HG03439 (cell line): ENCODE measurements around the gene CCM2L.

ENCODE experiments used
- ATAC-seq: cut with Tn5 transposase; IDR thresholded peaks from one replicate; pipeline ENCODE4 v1.9.1; 2021; ENCODE audit warnings: mild to moderate bottlenecking, moderate library complexity; ENCODE audit not compliant: unreplicated experiment

The CCM2L gene

DNA sequence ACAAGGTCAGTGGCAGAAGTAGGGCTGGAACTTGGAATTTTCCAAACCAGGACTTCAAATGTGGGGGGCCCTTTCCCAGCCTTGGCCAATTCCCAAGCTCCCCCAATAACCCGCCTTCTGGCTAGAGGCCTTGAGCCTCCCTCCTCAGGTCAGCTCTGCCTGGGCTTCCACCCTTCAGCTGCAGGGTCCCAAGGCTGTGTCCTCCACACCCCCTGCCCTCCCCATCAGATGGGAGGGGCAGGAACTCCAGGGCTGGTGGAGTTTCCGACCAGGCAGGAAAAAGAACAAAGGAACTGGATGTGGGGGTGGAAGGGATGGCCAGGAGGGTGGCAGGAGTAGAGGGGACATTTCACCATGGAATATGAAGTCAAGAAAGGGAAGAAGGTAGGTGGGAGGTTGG, at the start of gene CCM2L:
Gene CCM2L, plus strand, starts transcription at position 338 of the 400 bp plus-strand sequence. Its CDS starts 17 bp downstream, at position 355.
- ATAC-seq = no peak

DNA sequence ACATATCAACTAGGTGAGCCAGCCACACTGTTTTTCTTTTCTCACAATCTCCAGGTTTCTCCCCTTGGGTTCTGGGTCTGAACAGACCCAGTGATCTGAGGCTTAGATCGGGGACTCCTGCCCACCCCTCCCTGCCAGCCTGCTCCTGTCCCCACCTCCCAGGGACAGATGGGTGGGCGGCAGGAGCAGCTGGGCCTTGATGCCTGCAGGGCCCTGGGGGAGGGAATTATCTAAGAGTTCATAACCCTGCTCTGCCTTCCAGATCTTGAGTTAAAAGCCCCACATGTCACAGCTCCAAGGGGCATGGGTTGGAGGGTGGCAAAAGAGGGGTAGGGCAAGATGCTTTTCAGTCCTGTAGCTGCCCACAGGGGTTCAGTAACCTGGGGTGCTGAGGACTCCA, 47.5 kb upstream of the CCM2L start:
- no peak for ATAC-seq

DNA sequence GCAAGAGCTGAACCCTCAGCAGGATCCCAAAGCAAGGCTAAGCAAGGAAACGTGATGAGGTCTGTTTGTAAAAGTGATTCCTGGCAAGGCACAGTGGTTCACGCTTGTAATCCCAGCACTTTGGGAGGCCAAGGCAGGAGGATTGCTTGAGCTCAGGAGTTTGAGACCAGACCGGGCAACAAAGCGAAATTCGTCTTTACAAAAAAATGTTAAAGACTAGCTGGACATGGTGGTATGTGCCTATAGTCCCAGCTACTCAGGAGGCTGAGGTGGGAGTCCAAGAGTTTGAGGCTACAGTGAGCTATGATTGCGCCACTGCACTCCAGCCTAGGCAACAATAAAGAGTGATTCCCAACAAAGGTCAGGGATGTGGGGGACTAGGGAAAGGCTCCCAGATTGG, 46.3 kb upstream of the CCM2L start:
- no peak for ATAC-seq

DNA sequence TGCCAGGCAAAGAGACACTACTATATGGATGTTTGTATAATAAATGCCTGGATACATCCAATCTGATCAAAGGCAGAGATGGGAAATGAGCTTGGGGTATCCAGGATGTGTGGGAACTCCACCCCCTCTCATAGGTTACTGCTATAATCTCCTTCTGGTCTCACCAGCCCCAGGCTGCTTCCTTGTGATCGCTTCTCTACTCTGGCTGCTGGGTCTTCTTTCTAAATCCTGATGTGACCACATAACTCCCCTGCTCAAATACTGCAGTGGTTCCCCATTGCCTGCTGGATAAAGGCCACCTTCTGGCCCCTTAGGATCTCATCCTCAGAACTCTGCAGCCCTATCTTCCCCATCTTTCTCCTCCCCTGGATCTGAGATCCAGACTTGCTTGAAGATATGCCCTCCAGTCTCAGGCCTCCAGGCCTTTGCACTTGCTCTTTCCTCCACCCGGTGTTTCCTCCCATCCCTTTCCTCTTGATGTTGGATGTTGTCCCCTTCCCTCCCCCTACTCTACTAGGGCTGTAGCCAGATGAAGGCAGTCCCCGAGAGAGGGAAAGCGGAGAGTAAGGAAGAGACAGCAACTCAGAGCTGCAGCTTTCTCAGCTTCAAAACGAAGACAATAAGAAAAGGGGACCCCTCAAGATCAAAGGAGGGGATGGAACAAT, 43.1 kb upstream of the CCM2L start:
- no peak for ATAC-seq

DNA sequence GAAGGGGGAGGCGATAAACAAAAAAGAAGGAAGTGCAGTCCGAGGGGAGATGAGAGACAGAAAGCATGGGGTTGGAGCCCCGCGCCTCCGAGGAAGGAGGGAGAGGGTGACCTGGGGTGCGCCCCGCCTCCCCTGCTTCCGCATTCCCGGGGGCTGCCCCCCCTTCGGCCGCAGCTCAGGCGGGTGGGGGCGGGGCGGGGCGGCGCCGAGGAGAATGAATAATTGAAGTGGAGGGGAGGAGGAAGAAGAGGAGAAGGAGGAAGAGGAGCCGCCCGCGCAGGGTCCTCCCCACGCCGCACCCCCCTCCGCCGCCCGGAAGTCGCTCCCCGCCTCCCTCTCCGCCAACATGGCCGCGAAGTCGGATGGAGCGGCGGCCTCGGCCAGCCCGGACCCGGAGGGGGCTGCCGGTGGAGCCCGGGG, 42.4 kb upstream of the CCM2L start, which contains the start of gene XKR7:
Gene XKR7, plus strand, starts transcription at position 322 of the 420 bp plus-strand sequence. Its CDS starts 25 bp downstream, at position 347.
- no peak for ATAC-seq

DNA sequence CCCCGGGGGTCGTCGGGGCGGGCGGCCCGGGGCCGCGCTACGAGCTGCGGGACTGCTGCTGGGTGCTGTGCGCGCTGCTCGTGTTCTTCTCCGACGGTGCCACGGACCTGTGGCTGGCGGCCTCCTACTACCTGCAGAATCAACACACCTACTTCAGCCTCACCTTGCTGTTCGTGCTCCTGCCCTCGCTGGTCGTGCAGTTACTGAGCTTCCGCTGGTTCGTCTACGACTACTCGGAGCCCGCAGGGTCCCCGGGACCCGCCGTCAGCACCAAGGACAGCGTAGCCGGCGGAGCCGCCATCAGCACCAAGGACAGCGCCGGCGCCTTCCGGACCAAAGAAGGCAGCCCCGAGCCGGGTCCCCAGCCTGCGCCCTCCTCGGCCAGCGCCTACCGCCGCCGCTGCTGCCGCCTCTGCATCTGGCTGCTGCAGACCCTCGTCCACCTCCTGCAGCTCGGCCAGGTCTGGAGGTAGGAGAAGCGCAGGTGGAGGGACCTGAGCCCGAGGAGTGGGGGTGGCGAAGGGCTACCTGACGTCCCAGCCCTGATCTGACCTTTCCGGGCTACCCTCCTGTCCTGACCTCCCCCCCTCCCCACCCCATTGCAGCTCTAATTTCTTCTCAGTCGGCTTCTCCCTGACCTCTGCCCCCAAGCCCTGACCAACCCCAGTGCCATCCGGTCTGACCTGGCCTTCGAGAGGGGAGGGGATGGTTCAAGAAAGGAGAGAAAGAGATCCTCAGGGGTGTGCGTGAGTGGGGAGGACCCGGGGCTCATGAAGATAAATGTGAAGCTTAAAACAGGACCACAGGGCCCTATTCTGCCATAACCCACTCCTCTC, 41.7 kb upstream of the CCM2L start:
- ATAC-seq = no peak

DNA sequence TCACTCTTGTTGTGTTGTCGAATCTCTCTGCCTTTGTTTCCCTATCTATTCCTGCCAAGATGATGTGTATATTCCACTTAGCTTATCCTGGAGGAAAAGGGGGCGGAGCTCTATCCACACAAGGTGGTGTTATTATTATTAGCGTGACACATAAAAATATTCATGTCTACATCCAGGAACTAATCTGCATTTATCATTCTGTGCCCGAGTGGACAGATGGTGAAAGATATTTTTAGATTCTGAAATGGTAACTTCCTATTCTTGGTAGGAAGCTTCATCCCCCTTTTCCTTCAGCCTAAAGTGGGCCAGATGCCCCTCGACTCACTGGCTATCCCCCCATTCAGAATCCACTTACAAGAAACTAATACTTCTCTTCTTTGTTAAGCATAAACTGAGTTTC, 40.2 kb upstream of the CCM2L start:
- ATAC-seq = no peak

DNA sequence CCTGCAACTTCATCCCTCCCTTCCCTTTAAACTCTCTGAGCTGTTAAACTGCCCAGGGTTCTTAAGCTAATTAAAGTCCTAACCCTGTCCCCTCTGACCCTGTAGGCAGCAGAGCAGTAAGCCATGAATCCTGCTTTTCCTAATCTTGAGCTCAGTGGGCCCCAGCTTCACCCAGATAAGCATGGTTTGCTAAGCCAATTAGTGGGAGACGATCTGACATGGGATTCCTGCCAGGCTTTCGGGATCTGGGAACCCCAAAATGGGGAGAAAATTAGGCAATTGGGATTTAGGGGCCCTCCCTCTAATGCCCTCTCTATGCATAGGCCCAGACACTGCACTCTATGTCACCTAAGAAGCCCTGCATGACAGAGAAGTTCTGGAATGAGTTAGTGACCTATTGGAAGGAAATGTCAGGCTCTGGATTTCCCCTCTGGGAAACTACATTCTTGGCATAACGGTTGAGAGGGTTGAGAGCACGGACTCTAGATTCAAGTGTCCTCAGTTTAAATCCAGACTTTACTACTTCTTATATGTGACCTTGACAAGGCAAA, 37.7 kb upstream of the CCM2L start:
- no peak for ATAC-seq

DNA sequence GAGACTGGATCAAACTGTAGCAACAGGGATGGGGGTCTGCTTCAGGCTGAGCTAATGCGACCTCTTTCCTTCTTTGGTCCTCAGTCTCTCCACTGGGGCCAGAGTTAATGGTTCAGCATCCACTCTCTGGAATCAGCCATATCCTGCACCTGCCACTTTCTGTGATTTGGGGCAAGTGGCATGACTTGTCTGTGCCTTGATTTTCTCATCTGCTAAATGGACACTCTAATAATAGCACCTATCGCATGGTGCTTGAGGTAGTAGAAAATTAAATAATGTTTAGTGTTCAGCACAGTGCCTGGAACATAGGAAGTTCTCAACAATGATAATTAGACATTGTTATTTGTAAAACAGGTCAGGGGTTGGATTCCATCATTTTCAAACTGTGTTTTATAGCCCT, 35.9 kb upstream of the CCM2L start:
- ATAC-seq = no peak

DNA sequence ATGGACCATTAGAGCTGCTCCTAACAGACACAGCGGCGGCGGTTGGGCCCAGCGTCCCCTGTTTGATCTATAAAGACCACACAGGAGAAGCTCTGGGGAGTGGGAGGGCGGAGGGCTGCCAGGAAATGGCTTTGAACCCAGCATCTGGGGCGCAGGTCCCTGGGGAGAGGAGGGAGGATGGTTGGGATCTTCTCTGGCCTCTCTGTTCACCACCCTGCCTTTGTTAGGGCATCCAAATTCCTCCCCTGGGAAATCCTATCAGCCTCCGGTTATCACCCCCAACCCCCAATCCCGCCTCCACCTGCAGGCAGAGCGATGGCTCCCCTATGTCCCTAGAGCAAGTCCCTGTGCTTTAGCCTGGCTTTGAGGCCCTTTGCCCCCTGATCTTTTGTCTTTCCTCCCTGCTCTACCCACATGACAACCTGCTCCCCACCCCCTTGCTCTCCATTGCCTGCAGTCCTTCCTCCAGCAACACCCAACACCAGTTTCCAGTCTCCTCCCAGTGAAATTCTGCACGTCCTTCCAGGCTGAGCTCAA, 35.2 kb upstream of the CCM2L start:
- ATAC-seq = no peak

DNA sequence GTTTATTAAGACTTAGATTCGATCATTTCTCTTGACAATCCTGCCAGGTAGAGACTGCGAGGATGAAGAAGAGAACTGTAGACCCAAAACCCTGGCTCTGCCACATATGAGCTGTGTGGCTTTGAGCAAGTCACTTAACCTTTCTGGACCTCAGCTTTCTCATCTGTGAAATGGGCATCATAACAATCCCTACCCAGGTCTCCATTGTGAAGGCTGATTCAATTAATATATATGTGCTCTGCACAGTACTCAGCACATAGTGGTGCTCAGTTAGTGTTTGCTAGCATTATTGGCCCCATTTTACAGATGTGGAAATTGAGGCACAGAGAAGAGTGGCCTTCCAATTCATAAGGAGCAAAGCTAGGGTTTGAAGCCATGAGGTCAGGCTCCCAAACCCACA, 34.4 kb upstream of the CCM2L start:
- ATAC-seq = no peak

DNA sequence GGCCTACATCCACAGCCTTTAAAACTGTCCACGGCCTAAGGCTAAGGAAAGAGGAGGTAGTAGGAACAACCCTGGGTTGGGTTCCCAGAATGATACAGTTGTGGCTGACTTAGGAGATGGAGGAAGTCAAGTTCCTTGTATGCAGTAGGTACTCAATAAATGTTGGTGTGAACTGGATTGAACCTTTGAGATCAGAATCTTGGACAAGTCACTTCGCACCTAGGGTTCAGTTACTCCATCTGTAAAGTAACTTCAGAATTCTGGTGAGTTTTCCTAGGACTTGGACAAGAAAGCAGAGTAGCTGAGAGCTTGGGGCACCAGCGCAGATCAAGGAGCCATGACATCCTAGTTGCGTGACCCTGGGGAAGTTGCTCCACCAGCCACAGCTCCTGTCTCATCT, 33.2 kb upstream of the CCM2L start:
- no peak for ATAC-seq

DNA sequence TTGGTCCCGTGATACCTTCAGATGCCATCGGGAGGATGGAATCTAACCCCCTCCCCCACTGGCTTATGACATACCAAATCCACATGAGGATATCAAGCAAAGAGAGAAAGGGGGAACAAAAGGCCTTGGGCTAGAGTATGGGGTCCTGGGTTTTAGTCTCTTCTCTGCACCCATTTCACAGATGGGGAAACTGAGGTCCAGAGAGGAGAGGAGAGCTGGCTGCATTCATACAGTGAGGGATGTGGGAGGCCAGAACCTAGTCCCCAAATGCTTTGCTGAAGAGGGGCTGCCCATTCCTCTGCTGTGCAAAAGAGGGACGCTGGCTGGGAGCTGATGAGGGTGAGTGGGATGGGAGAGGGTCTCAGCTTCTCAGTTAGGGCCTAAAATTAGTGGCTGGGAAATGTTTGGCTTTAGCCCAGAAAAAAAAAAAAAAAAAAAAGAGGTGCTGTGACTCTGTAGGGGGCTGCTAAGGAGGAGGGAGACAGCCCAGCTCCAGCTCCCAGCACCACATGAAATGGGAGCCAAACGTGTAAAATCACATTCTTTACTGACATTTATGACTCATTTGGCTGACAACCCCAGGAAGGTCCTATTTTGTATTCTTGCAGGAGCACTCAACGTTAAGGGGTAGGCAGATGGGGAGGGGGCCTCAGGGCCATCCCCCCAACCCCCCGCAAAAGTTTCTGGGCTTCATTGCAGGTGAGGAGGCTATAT, 30.4 kb upstream of the CCM2L start:
- no peak for ATAC-seq

DNA sequence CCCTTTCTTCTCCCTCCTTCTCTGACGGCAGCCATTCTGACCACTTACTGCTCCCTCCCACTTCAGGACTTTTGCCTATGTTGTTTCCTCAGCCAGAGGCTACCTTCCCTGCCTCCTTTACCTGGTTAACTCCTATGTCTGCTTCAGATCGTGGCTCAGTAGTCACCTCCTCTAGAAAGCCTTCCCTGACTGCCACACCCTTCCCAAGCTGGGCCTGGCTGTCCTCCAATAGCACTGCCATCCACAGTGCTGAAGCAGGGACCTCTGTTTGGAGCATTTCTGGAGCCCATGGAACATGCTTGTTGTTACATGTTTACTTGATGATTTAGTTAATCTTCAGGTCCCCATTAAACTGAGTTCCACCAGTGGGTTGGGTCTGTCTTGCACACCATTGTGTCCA, 28.5 kb upstream of the CCM2L start:
- ATAC-seq = no peak

DNA sequence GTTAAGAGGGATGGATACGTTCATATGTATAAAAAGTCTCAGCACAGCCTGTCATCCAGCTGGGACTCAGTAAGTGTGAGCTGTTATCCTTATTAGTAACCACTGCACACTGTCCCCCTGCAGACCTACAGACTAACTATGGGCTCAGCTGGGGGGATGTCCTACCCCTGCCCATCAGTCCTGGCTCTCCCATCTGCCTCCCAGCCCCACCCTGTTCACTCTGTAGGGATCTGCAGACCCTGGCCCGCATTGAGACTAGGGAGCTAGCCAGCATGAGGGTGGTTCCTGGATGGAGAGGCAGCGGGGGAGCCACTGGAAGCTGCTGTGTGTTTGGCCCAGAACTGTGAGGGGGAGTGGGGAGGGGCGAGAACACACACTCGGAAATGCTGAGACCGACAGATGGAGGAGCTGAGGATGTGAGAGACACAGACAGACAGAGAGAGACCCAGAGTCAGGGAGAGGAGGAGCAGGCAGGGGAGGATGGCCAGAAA, 25.2 kb upstream of the CCM2L start:
- no peak for ATAC-seq

DNA sequence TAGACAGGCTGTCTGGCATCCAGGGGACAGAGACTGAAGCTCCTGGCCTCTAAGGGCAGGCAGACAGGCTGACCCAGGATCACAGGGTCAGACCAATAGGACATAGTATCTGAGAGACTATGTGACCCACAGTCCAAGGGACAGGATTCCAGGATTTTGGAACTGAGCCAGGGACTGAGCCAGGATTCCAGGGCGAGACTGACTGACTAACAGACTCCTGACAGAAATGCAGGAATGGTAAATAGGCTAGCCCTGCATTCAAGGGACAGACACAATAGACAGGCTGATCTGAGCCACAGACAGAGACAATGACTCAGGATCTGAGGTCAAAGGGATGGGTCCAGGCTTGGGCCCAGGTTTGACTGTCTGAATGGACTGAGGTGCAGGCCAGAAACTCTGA, 22.5 kb upstream of the CCM2L start:
- ATAC-seq = no peak

DNA sequence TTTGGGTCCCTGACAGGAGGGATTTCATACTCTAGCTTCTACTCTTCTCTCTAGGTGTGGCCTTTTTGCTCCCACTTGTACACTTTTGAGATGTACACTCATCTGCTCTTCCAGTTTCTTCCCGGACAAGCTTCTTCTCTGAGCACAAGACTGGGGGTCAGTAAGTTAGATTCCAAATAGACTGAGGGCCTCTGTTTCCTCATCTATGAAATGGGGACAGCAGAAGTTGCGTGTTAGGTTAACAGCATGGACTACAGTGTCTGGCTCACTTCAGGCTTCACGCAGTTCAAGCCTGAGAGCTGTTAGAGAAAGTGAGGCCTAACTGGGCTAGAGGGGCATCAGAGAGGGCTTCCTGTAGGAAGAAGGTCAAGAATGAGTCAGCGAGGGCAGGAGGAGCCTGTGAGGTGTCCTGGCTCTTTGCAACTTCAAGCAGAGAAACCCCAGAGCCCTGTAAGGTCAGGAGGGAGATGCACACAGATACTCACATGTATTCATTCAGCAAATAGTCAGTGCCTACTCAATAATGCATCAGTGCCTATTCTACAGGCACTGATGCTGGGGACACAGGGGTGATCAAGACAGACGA, 21.7 kb upstream of the CCM2L start:
- ATAC-seq = no peak

DNA sequence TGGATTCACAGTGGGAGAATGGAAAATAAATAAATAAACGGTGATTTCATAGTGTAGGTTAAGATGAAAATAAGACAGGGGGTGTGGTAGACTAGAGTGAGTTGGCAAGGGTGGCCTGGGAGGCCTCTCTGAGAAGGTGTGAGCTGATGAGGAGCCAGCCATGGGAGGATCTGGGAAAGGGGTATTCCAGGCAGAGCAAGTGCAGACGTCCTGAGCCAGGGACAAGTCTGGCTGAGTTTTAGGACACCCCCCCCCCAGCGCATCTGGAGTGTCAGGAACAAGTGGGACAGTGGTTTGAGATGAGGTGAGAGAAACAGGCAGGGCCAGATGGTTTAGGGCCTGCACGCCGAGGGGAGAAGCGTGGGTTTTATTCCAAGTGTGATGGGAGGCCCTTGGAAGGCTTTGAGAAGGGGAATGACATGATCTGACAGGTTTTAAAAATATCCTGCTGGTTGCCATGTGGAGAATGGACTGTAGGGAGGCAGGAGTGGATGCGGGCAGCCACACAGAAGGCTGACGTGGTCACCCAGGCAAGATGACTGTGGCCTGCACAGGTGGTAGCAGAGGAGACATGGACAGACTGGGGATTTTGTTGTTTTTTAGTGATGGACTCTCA, 21.1 kb upstream of the CCM2L start:
- no peak for ATAC-seq

DNA sequence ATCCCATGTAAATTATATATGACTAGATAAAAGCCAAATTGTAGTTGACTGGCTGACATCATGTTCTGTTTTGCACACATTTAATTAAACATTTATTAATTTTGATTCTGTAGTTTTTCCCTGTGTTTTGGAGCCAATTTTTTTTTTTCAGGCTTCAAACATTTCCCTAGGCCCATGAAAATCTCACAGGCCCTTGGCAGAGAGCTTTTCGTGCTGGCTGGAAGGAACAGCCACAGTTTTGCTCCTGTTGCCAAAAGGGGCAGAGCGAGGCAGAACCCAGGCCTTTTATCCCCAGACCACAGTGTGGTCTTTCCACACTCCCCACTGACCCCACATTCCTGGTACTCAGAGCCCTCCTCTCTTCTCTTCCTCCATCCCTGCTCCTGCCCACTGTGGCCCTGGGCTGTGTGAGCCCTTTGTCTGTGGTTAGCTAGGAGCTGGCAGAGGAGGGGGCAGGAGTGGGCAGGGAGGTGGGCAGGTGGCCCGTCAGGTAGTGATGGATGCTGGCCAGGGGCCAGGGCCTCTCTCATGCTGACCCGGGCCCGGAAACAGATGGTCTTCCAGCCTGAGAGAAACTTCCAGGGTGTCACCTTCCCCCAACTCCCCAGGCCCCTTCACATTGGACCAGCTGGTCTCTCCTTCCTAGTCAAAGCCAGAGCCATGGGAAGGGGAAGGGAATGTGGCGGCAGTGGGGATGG, 19.4 kb upstream of the CCM2L start:
- ATAC-seq = no peak

DNA sequence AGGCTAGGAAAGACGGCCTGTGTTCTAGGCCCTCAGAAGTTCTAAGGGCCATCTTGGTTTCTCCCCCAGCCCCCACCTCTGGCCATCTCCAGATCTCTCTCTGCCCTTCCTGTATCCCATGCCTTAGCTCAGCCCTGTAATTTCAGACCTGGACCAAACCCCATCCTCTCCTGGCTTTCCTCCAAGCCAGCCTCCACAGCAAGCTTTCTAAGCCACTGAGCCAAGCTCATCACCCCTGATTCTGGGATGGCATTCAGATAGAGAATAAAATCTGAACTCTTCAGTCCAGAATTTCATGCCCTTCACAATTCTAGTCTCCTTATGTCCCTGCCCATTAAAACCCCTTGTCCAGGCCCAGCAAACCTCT, 18.9 kb upstream of the CCM2L start:
- no peak for ATAC-seq
